ENCODE results near the gene HOXA9. TPM values are rescaled to one million over a fixed set of nuclear protein-coding genes. Genes with fewer than 3 reads are reported as not detected.

HOXA9 gene
- total and polyA plus RNA-seq, 8 donors: 0.25 to 68.1 TPM; not detected in 6

DNA sequence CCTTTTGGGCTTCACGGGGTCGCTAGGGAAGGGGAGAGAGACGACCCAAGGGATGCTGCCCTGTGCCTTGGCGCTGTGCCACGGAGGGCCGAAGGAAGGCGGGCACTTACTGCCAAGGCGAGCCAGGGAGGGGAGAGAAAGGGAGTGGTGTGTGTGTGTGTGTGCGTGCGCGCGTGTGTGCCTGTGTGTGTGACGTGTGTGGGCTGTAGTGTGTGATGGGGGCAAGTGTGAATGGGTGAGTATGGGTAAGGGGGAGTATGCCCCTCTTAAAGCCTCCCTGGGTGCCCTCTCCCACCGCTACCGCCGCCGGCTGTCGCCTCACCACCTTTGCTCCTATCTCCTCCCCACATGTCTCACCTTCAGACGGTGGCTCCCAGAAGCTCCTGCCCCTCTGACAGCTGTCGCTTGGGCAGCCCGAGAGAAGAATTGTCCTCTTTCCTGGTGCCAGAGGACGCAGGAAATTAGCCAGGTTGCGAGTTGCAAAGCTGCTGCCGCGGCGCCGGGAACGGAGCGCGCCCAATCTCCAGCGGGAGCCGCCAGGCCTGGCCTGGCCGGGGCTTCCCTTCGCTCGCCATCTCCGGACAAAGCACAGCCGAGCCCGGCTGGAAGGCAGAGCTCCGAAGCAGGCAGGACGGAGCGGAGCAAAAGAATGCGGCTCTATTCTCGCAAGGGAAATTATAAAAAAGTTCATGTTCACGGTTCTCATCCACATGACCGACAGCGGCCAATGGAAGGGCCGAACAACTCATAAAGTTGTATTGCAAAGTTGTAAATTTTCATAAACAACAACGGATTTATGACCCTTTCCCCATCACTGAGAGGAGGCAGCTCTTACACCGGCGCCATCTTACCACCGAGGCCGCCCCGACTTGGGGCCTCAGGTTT, 13.2 kb downstream of the HOXA9 start, which contains the start of gene HOXA3:
Gene HOXA3 (minus strand): TSS at position 653 of the 885 bp plus-strand sequence. CDS start 41,943 bp downstream, outside the sequence.
- Histone ChIP-seq H3K4me3 (peak within 1 kb of the TSS; percentile 46 to 64 (median 52)), H3K27me3 (peaks cover 10 to 100% (median 93%) of the 10 kb centered on the region in 3 donors), H3K36me3 (no peaks in the 10 kb centered on the region), H3K27ac (peak within 1 kb of the TSS; percentile 72 to 99 (median 88)), H3K9me3 (peaks cover 0 to 9% (median 0%) of the 10 kb centered on the region in 4 donors), H3K4me1 (peaks cover 19 to 76% (median 65%) of the 10 kb centered on the region in 4 donors)
- intact Hi-C loops (cut with DNase I; ENCODE audit: low total_unique reads): no loop called here
- 6 to 26% (median 12%) methylated on average over 49 to 53 of the region's 53 CpGs for WGBS, 5 donors
- TF ChIP-seq POLR2A (IDR thresholded peaks at IDR 0.05): no peak
- no peak for TF ChIP-seq EP300 (IDR thresholded peaks at IDR 0.05)
- TF ChIP-seq POLR2AphosphoS5 (IDR thresholded peaks at IDR 0.05): peak in 2 of 3 donors; percentile 70 to 74
- TF ChIP-seq, protein P1, sequence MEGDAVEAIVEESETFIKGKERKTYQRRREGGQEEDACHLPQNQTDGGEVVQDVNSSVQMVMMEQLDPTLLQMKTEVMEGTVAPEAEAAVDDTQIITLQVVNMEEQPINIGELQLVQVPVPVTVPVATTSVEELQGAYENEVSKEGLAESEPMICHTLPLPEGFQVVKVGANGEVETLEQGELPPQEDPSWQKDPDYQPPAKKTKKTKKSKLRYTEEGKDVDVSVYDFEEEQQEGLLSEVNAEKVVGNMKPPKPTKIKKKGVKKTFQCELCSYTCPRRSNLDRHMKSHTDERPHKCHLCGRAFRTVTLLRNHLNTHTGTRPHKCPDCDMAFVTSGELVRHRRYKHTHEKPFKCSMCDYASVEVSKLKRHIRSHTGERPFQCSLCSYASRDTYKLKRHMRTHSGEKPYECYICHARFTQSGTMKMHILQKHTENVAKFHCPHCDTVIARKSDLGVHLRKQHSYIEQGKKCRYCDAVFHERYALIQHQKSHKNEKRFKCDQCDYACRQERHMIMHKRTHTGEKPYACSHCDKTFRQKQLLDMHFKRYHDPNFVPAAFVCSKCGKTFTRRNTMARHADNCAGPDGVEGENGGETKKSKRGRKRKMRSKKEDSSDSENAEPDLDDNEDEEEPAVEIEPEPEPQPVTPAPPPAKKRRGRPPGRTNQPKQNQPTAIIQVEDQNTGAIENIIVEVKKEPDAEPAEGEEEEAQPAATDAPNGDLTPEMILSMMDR (IDR thresholded peaks at IDR 0.05): no peak
- peak in 1 of 2 donors; percentile 26 for DNase-seq

DNA sequence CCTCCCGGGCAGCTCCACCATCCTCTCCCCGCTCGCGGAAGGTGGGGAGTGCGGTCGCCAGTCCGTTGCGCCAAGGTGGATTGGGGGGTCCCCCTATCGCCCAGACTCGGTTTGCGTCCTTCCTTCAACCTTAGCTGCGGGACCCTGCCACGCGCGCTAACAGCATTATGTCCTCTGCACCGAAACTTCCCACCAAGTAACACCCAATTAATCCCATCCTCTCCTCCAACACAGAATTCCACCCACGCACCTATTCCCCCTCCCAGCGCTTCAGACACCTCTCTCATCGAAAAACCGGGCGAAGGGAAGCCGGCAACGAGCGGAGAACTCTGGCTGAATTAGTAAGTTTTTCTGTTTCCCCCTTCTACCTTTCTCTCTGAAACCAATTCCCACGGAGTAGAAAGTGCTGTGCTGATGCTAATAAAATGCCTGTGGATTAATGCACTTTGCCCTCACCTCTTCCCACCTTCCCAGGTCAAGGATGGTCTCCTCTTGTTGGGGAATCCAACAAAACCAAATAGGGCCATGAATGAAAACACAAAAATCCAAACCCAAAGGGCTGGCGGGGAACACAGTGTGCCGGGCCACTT, 13.9 kb downstream of the HOXA9 start:
- Histone ChIP-seq H3K4me1 (peaks cover 20 to 74% (median 60%) of the 10 kb centered on the region in 4 donors), H3K4me3 (peak overlapping the region; percentile 46 to 64 (median 52)), H3K27ac (peak overlapping the region; percentile 72 to 99 (median 88)), H3K36me3 (no peaks in the 10 kb centered on the region), H3K27me3 (peaks cover 10 to 100% (median 93%) of the 10 kb centered on the region in 3 donors), H3K9me3 (peaks cover 0 to 9% (median 0%) of the 10 kb centered on the region in 4 donors)
- intact Hi-C loops (cut with DNase I; ENCODE audit: low total_unique reads): no loop called here
- DNase-seq: no peak
- TF ChIP-seq, protein P1 (IDR thresholded peaks at IDR 0.05): no peak
- TF ChIP-seq EP300 (IDR thresholded peaks at IDR 0.05) (no peak), POLR2AphosphoS5 (IDR thresholded peaks at IDR 0.05) (no peak)
- 7 to 17% (median 9%) methylated on average over 20 to 27 of the region's 27 CpGs for WGBS, 5 donors

DNA sequence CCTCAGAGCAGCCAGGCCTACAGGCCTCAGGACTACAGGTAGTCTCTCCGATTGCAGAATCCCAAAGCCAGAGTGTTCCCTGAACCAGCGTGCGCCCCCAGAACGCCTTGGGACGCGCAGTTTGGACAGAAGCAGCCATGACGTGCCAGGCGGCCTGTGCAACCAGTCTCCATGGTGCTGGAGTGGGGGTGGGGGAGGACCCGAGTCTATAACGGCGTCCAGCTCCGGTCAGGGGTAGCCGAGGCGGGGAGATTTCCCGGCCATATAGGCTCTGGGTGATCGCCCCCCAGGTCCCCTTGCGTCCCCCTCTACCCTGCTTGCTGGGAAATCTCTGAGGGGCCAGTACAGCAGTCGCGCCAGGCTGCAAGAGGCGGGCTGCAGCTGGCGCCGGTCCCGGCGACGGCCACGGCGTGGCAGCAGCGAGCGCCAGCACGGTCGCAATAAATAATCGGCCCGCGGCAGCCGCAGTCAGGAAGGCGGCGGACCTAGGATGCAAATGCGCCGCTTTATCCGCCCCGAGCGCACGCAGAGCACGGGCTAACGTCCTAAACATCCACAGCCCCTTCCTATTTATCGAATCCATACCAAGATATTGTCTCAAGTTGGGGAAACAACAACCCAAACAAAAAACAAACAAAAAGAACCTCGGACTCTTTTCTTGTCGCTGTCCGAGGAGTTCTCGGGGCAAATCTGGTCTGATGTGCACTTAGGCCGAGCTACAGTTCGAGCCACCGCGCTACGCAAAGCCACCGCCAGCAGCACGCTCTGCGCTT, 14.6 kb downstream of the HOXA9 start:
- 2 to 6% (median 5%) methylated on average over 31 to 58 of the region's 58 CpGs for WGBS, 5 donors
- Histone ChIP-seq H3K4me1 (peaks cover 20 to 67% (median 53%) of the 10 kb centered on the region in 4 donors), H3K36me3 (no peaks in the 10 kb centered on the region), H3K27me3 (peaks cover 5 to 100% (median 89%) of the 10 kb centered on the region in 3 donors), H3K27ac (peak overlapping the region; percentile 72 to 99 (median 88)), H3K9me3 (peaks cover 0 to 9% (median 0%) of the 10 kb centered on the region in 4 donors), H3K4me3 (peak overlapping the region; percentile 46 to 64 (median 52))
- TF ChIP-seq, protein P1 (IDR thresholded peaks at IDR 0.05): peak in 5 of 7 experiments; percentile 33 to 86 (median 78)
- TF ChIP-seq POLR2A (IDR thresholded peaks at IDR 0.05) (no peak), EP300 (IDR thresholded peaks at IDR 0.05) (no peak), POLR2AphosphoS5 (IDR thresholded peaks at IDR 0.05) (peak; percentile 71 to 79 (median 74))
- intact Hi-C loops (cut with DNase I; ENCODE audit: low total_unique reads): no loop called here
- peak; percentile 60 to 93 for DNase-seq

All from stomach (tissue), 9 donors.